Thyroid gland (tissue), 4 donors: ENCODE data around the gene AP1S3.

Source experiments
- CTCF ChIP-seq, 6 experiments: fragments of 200-600 bp in 3 of 6; fragments of 450-650 bp in 3 of 6; sonication (generic) in 3 of 6; IDR thresholded peaks; one replicate each; pipeline ENCODE4 v1.5.1; 2016 to 2019; ENCODE audit warnings: antibody characterized with exemption in 6 of 6, mild to moderate bottlenecking in 2 of 6, inconsistent platforms in 1 of 6, moderate library complexity in 1 of 6
- POLR2A ChIP-seq, 2 donors: fragments of 450-650 bp; IDR thresholded peaks; one replicate each; pipeline ENCODE4 v1.6.1; 2017; ENCODE audit warnings: antibody characterized with exemption in 2 of 2, mild to moderate bottlenecking in 2 of 2, moderate library complexity in 1 of 2

GRCh38 chr2:223800908-223801307 is 36.5 kb downstream of the AP1S3 start:
- TF ChIP-seq CTCF (IDR thresholded peaks at IDR 0.05) (no peak), POLR2A (IDR thresholded peaks at IDR 0.05) (no peak)
